ENCODE results near the gene NR4A1. TPM values are rescaled to one million over a fixed set of nuclear protein-coding genes. Genes with fewer than 3 reads are reported as not detected.

The NR4A1 gene
- polyA plus RNA-seq, 1 donor (not counting 4 experiments of a cell fraction or from before 2014, with no cell fraction given): 3.9 TPM

DNA sequence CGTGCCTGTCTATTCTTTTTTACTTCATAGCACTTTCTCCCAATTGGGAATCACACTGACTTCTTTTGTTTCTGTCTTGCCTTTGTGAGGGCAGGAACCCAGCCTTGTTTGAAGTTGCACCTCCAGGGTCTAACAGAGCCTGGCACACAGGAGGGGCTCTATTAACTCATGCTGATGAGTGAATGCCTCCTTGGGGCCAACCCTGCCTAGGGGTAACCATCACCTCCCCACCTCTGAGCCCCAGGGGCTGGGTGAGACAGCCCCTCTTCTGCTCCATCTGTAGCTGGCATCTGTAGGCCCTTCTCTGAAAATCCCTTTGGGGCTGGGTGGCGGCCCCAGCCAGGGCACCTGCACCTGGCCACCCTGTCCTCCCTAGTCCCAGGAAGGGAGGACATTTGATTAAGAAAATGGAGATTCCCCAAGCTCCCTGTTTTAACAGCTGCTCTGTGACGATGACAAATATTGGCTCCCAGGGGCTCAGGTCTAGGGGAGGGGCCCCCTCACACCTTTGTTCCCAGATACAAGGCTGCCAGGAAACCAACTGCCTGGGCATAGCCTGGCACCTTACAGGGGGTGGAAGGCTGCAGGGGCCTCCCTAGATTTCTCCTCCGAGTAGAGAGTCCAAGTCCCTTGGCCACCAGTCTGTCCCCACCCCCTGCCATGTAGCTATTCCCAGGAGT, 32.7 kb upstream of the NR4A1 start:
- no peak for FAIRE-seq
- dilution Hi-C loops (cut with MboI; ENCODE audit: extremely low pct_ligation_motif_present, low sequenced_read_pairs): no loop called here

DNA sequence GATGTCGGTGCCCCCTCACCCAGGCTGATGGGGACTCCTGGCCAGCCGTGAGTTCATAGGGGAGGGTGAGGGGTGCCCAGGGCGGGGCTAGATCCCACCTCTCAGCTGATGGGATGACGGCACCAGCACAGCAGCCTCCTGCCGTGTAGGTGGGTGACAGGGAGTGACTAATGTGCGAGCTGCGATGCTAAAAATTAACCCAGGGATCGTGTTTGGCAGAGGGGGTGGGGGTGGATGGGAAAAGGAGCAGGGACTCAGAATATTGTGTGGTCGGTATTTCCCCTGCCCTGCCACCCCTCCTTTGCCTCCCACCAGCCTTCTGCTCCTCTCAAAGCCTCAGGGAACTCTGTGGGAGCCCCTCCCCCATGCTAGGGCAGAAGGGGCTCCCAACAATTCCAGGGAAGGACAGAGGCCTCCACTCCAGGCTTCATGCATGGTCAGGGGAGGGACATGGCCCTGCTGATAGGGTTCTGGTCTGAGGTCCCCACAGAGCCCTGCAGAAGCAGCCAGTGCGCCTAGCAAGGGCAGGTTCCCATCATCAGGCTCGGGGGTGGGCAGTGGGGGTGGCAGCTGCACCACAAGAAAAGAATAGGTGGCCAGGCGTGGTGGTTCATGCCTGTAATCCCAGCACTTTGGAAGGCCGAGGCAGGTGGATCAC, 32.0 kb upstream of the NR4A1 start:
- TF ChIP-seq EZH2 (IDR thresholded peaks at IDR 0.05; ENCODE audit: low read length): no peak
- TF ChIP-seq, protein P1, sequence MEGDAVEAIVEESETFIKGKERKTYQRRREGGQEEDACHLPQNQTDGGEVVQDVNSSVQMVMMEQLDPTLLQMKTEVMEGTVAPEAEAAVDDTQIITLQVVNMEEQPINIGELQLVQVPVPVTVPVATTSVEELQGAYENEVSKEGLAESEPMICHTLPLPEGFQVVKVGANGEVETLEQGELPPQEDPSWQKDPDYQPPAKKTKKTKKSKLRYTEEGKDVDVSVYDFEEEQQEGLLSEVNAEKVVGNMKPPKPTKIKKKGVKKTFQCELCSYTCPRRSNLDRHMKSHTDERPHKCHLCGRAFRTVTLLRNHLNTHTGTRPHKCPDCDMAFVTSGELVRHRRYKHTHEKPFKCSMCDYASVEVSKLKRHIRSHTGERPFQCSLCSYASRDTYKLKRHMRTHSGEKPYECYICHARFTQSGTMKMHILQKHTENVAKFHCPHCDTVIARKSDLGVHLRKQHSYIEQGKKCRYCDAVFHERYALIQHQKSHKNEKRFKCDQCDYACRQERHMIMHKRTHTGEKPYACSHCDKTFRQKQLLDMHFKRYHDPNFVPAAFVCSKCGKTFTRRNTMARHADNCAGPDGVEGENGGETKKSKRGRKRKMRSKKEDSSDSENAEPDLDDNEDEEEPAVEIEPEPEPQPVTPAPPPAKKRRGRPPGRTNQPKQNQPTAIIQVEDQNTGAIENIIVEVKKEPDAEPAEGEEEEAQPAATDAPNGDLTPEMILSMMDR (optimal IDR thresholded peaks at IDR 0.05 in 1 of 3, IDR thresholded peaks at IDR 0.05 in 1 of 3, conservative IDR thresholded peaks at IDR 0.05 in 1 of 3; ENCODE audit: extremely low read depth in 1 of 3, insufficient read depth in 2 of 3, low read length in 3 of 3): no peak
- no peaks in the 10 kb centered on the region for H4K20me1 ChIP-seq (ENCODE audit: control insufficient read depth, extremely low read depth, insufficient read depth, low read length)
- H3K27me3 ChIP-seq (ENCODE audit: control insufficient read depth, extremely low read depth, insufficient read depth, low read length): peaks cover 7% of the 10 kb centered on the region
- H3K79me2 ChIP-seq (ENCODE audit: control insufficient read depth, insufficient read depth, low read length): no peaks in the 10 kb centered on the region
- no peak overlapping the region for H3K9ac ChIP-seq (ENCODE audit: control insufficient read depth, extremely low read depth, insufficient read depth, low read length)
- H3K4me1 ChIP-seq (ENCODE audit: control insufficient read depth, extremely low read depth, insufficient read depth, low read length): peaks cover 12% of the 10 kb centered on the region
- H3K36me3 ChIP-seq (ENCODE audit: control insufficient read depth in 2 of 2, extremely low read depth in 1 of 2, insufficient read depth in 2 of 2, low read length in 2 of 2): no peaks in the 10 kb centered on the region
- no peak overlapping the region for H3K4me3 ChIP-seq (ENCODE audit: control insufficient read depth in 2 of 3, extremely low read depth in 1 of 3, insufficient read depth in 2 of 3, low read depth in 1 of 3, low read length in 3 of 3)
- H3K9me3 ChIP-seq (ENCODE audit: control insufficient read depth, low read depth, low read length): no peaks in the 10 kb centered on the region
- no peak for FAIRE-seq
- H3K9me1 ChIP-seq (ENCODE audit: control insufficient read depth, extremely low read depth, insufficient read depth, low read length): no peaks in the 10 kb centered on the region
- dilution Hi-C loops (cut with MboI; ENCODE audit: extremely low pct_ligation_motif_present, low sequenced_read_pairs): no loop called here
- no peak for DNase-seq (ENCODE audit: low read depth, low spot score)
- H2AFZ ChIP-seq (ENCODE audit: control insufficient read depth, low read length): no peak overlapping the region
- H3K27ac ChIP-seq (ENCODE audit: control insufficient read depth, insufficient read depth, low read length): no peak overlapping the region
- H3K4me2 ChIP-seq (ENCODE audit: control insufficient read depth, extremely low read depth, insufficient read depth, low read depth, low read length): no peak overlapping the region

More for the DNA sequence above, 32.7 kb upstream of the NR4A1 start:
- no peaks in the 10 kb centered on the region for H3K36me3 ChIP-seq (ENCODE audit: control insufficient read depth in 2 of 2, extremely low read depth in 1 of 2, insufficient read depth in 2 of 2, low read length in 2 of 2)
- H3K27me3 ChIP-seq (ENCODE audit: control insufficient read depth, extremely low read depth, insufficient read depth, low read length): peaks cover 7% of the 10 kb centered on the region
- H3K9me3 ChIP-seq (ENCODE audit: control insufficient read depth, low read depth, low read length): no peaks in the 10 kb centered on the region
- no peaks in the 10 kb centered on the region for H4K20me1 ChIP-seq (ENCODE audit: control insufficient read depth, extremely low read depth, insufficient read depth, low read length)
- DNase-seq (ENCODE audit: low read depth, low spot score): no peak
- no peak overlapping the region for H3K4me3 ChIP-seq (ENCODE audit: control insufficient read depth in 2 of 3, extremely low read depth in 1 of 3, insufficient read depth in 2 of 3, low read depth in 1 of 3, low read length in 3 of 3)
- no peak overlapping the region for H3K4me2 ChIP-seq (ENCODE audit: control insufficient read depth, extremely low read depth, insufficient read depth, low read depth, low read length)
- no peak overlapping the region for H2AFZ ChIP-seq (ENCODE audit: control insufficient read depth, low read length)
- no peak overlapping the region for H3K9ac ChIP-seq (ENCODE audit: control insufficient read depth, extremely low read depth, insufficient read depth, low read length)
- no peak overlapping the region for H3K27ac ChIP-seq (ENCODE audit: control insufficient read depth, insufficient read depth, low read length)
- H3K9me1 ChIP-seq (ENCODE audit: control insufficient read depth, extremely low read depth, insufficient read depth, low read length): no peaks in the 10 kb centered on the region
- TF ChIP-seq, protein P1 (optimal IDR thresholded peaks at IDR 0.05 in 1 of 3, IDR thresholded peaks at IDR 0.05 in 1 of 3, conservative IDR thresholded peaks at IDR 0.05 in 1 of 3; ENCODE audit: extremely low read depth in 1 of 3, insufficient read depth in 2 of 3, low read length in 3 of 3): no peak
- TF ChIP-seq EZH2 (IDR thresholded peaks at IDR 0.05; ENCODE audit: low read length): no peak
- H3K79me2 ChIP-seq (ENCODE audit: control insufficient read depth, insufficient read depth, low read length): no peaks in the 10 kb centered on the region
- peaks cover 16% of the 10 kb centered on the region for H3K4me1 ChIP-seq (ENCODE audit: control insufficient read depth, extremely low read depth, insufficient read depth, low read length)

Data from keratinocyte (primary cell).